IMR-90 (cell line): ENCODE results near the gene RNF144A. TPM values are rescaled to one million over a fixed set of nuclear protein-coding genes. Genes with fewer than 3 reads are reported as not detected.

Experiments used
- ATAC-seq: fragments of 200-7000 bp; cut with Tn5 transposase; 2 replicates; pipeline ENCODE4 v1.9.1; 2020; ENCODE audit warnings: low read depth, mild to moderate bottlenecking, moderate library complexity
- BruUV-seq: library from RNA; stranded (reverse); fragments of 400-500 nt; replicated peaks from 2 replicates; lab custom pipeline; 2021; lab: Mats Ljungman, UMichigan
- CTCF ChIA-PET: fragments of 300-600 bp; formaldehyde crosslinking; extraction: SDS; loops from one replicate; lab custom pipeline; 2021; ENCODE audit warnings: antibody characterized with exemption; lab: Yijun Ruan, JAX
- POLR2A ChIA-PET: fragments of 300-600 bp; sonication (Branson Sonifier 250); formaldehyde crosslinking; loops from one replicate; lab custom pipeline; 2022; ENCODE audit warnings: antibody characterized with exemption; ENCODE audit not compliant: unreplicated experiment; lab: Charles Lee
- DNase-seq: peaks from one replicate; pipeline ENCODE4 v3.0.0; 2013
- H2AFZ ChIP-seq: replicated peaks from 2 replicates; pipeline ENCODE3; 2013; ENCODE audit warnings: low read length, mild to moderate bottlenecking; ENCODE audit not compliant: poor library complexity
- H2AK5ac ChIP-seq: 2 replicates; pipeline ENCODE4 v1.6.1; 2013; ENCODE audit warnings: low read depth, low read length, inconsistent platforms
- H2AK9ac ChIP-seq: replicated peaks from 2 replicates; pipeline ENCODE3; 2013; ENCODE audit warnings: mild to moderate bottlenecking, low read depth, low read length, moderate library complexity; ENCODE audit not compliant: poor library complexity
- H2BK120ac ChIP-seq: 2 replicates; pipeline ENCODE4 v1.6.1; 2013; ENCODE audit warnings: low read depth, low read length, inconsistent platforms
- H2BK15ac ChIP-seq: 3 replicates; pipeline ENCODE4 v1.6.1; 2013; ENCODE audit warnings: low read depth, low read length, inconsistent platforms
- H2BK20ac ChIP-seq: 2 replicates; pipeline ENCODE4 v1.6.1; 2013; ENCODE audit warnings: low read depth, mild to moderate bottlenecking, inconsistent platforms, low read length, moderate library complexity
- H2BK5ac ChIP-seq: 2 replicates; pipeline ENCODE4 v1.6.1; 2013; ENCODE audit warnings: mild to moderate bottlenecking, low read depth, low read length, inconsistent platforms; ENCODE audit not compliant: poor library complexity, severe bottlenecking
- H3K14ac ChIP-seq: replicated peaks from 2 replicates; pipeline ENCODE4 v1.6.1; 2013; ENCODE audit warnings: low read depth, low read length, inconsistent platforms
- H3K18ac ChIP-seq: 2 replicates; pipeline ENCODE4 v1.6.1; 2013; ENCODE audit warnings: low read depth, low read length, control low read depth
- H3K23ac ChIP-seq: 2 replicates; pipeline ENCODE4 v1.6.1; 2013; ENCODE audit warnings: low read depth, low read length, inconsistent platforms
- H3K27ac ChIP-seq: 2 replicates; pipeline ENCODE4 v1.5.1; 2013; ENCODE audit warnings: mild to moderate bottlenecking, control low read depth, low read length; ENCODE audit not compliant: insufficient read depth
- H3K27me3 ChIP-seq: 2 replicates; pipeline ENCODE4 v1.6.1; 2013; ENCODE audit warnings: low read length; ENCODE audit not compliant: control insufficient read depth, insufficient read depth
- H3K36me3 ChIP-seq: 2 replicates; pipeline ENCODE4 v1.6.1; 2013; ENCODE audit warnings: low read length, mixed read lengths; ENCODE audit not compliant: control insufficient read depth, insufficient read depth
- H3K4ac ChIP-seq: 2 replicates; pipeline ENCODE4 v1.6.1; 2013; ENCODE audit warnings: low read depth, low read length, inconsistent platforms
- H3K4me1 ChIP-seq: 2 replicates; pipeline ENCODE4 v1.6.1; 2013; ENCODE audit warnings: low read length, mixed read lengths; ENCODE audit not compliant: control insufficient read depth, insufficient read depth
- H3K4me2 ChIP-seq: 2 replicates; pipeline ENCODE4 v1.6.1; 2013; ENCODE audit warnings: low read depth, mild to moderate bottlenecking, control low read depth, low read length, moderate library complexity
- H3K4me3 ChIP-seq: 2 replicates; pipeline ENCODE4 v1.5.1; 2013; ENCODE audit warnings: low read depth, mild to moderate bottlenecking, control low read depth, low read length, moderate library complexity; ENCODE audit not compliant: insufficient read depth
- H3K56ac ChIP-seq: 2 replicates; pipeline ENCODE4 v1.6.1; 2013; ENCODE audit warnings: low read length, inconsistent platforms; ENCODE audit not compliant: insufficient read depth; ENCODE audit errors: extremely low read depth
- H3K79me1 ChIP-seq, 2 experiments: 2 replicates each; pipeline ENCODE4 v1.6.1; 2013; ENCODE audit warnings: low read length in 2 of 2, inconsistent platforms in 1 of 2, low read depth in 1 of 2
- H3K9ac ChIP-seq: 2 replicates; pipeline ENCODE4 v1.6.1; 2013; ENCODE audit warnings: low read depth, low read length, control low read depth
- H3K9me1 ChIP-seq: 2 replicates; pipeline ENCODE4 v1.6.1; 2013; ENCODE audit warnings: low read length, inconsistent platforms; ENCODE audit not compliant: insufficient read depth
- H3K9me3 ChIP-seq: 2 replicates; pipeline ENCODE4 v1.6.1; 2013; ENCODE audit warnings: low read length; ENCODE audit not compliant: control insufficient read depth, insufficient read depth
- H4K20me1 ChIP-seq: 2 replicates; pipeline ENCODE4 v1.6.1; 2013; ENCODE audit warnings: low read length, inconsistent platforms; ENCODE audit not compliant: insufficient read depth
- H4K5ac ChIP-seq: 2 replicates; pipeline ENCODE4 v1.6.1; 2013; ENCODE audit warnings: mild to moderate bottlenecking, low read depth, low read length, control low read depth
- H4K8ac ChIP-seq, 2 experiments: 2 replicates each; pipeline ENCODE4 v1.6.1; 2013; ENCODE audit warnings: low read depth in 2 of 2, low read length in 2 of 2, control low read depth in 1 of 2, inconsistent platforms in 1 of 2
- H4K91ac ChIP-seq: 2 replicates; pipeline ENCODE4 v1.6.1; 2013; ENCODE audit warnings: low read depth, low read length, inconsistent platforms; ENCODE audit not compliant: insufficient read depth
- BHLHE40 ChIP-seq: fragments of 150-350 bp; IDR thresholded peaks from 2 replicates; pipeline ENCODE4 v1.6.1; 2016; ENCODE audit warnings: mild to moderate bottlenecking, low read depth, low read length
- CEBPB ChIP-seq: IDR thresholded peaks from 2 replicates; pipeline ENCODE4 v1.6.1; 2012; ENCODE audit warnings: low read depth, low read length, improper control_type of control experiment
- CHD1 ChIP-seq: IDR thresholded peaks from 2 replicates; pipeline ENCODE4 v1.6.1; 2012; ENCODE audit warnings: low read depth, low read length, improper control_type of control experiment
- CTCF ChIP-seq: conservative IDR thresholded peaks from 2 replicates; pipeline ENCODE4 v1.5.1; 2012; ENCODE audit warnings: mild to moderate bottlenecking, low read depth, low read length, improper control_type of control experiment
- ELK1 ChIP-seq: fragments of 150-350 bp; IDR thresholded peaks from 2 replicates; pipeline ENCODE4 v1.6.1; 2016; ENCODE audit warnings: low read depth, mild to moderate bottlenecking, low read length, moderate library complexity, borderline replicate concordance
- FOS ChIP-seq: fragments of 150-350 bp; IDR thresholded peaks from 2 replicates; pipeline ENCODE4 v1.6.1; 2016; ENCODE audit warnings: low read depth, low read length
- MAFK ChIP-seq: IDR thresholded peaks from 2 replicates; pipeline ENCODE4 v1.6.1; 2012; ENCODE audit warnings: low read depth, low read length, improper control_type of control experiment
- MAZ ChIP-seq: IDR thresholded peaks from 2 replicates; pipeline ENCODE4 v1.6.1; 2012; ENCODE audit warnings: low read depth, mild to moderate bottlenecking, low read length, improper control_type of control experiment, moderate library complexity, borderline replicate concordance
- MXI1 ChIP-seq: IDR thresholded peaks from 2 replicates; pipeline ENCODE4 v1.6.1; 2012; ENCODE audit warnings: low read depth, mild to moderate bottlenecking, low read length, moderate library complexity, borderline replicate concordance
- NFE2L2 ChIP-seq: fragments of 150-350 bp; IDR thresholded peaks from 2 replicates; pipeline ENCODE4 v1.6.1; 2016; ENCODE audit warnings: low read depth, mild to moderate bottlenecking, low read length
- POLR2A ChIP-seq: IDR thresholded peaks from 2 replicates; pipeline ENCODE4 v1.6.1; 2012; ENCODE audit warnings: mild to moderate bottlenecking, low read depth, low read length
- RAD21 ChIP-seq: IDR thresholded peaks from 2 replicates; pipeline ENCODE4 v1.6.1; 2012; ENCODE audit warnings: low read length, improper control_type of control experiment
- RCOR1 ChIP-seq: IDR thresholded peaks from 2 replicates; pipeline ENCODE4 v1.6.1; 2012; ENCODE audit warnings: mild to moderate bottlenecking, low read length, improper control_type of control experiment; ENCODE audit not compliant: insufficient replicate concordance
- RFX5 ChIP-seq: IDR thresholded peaks from 2 replicates; pipeline ENCODE4 v1.8.0; 2012; ENCODE audit warnings: low read depth, mild to moderate bottlenecking, low read length, moderate library complexity
- SMC3 ChIP-seq: fragments of 150-350 bp; IDR thresholded peaks from 2 replicates; pipeline ENCODE4 v1.6.1; 2016; ENCODE audit warnings: low read depth, mild to moderate bottlenecking, antibody characterized with exemption, low read length, moderate library complexity
- USF2 ChIP-seq: fragments of 150-350 bp; IDR thresholded peaks from 2 replicates; pipeline ENCODE4 v1.6.1; 2017; ENCODE audit warnings: mild to moderate bottlenecking, antibody characterized with exemption, low read length, low read depth
- WGBS, 2 experiments: methylation state at CpG; one replicate each; pipeline versions ENCODE4 v1.1.5 to v1.1.7; 2013; ENCODE audit warnings: missing lambda C conversion rate in 2 of 2; ENCODE audit not compliant: insufficient read length in 1 of 2; ENCODE audit errors: extremely low coverage in 2 of 2; 5-methylcytosine and 5-hydroxymethylcytosine counted together
- dilution Hi-C: fragments of 300-500 bp; cut with HindIII; formaldehyde crosslinking; loops from one replicate; pipeline ENCODE4 v1.14.3; 2018; ENCODE audit warnings: low sequenced_read_pairs; ENCODE audit not compliant: unreplicated experiment
- in situ Hi-C: fragments of 300-500 bp; cut with MboI; formaldehyde crosslinking; loops from 3 replicates; pipeline ENCODE4 v1.14.3; 2019; ENCODE audit warnings: low sequenced_read_pairs, inconsistent platforms, mixed read lengths
- intact Hi-C: fragments of 100-400 bp; cut with micrococcal nuclease; formaldehyde crosslinking; loops from 2 replicates; pipeline ENCODE4 v1.10.0; 2022
- polyA plus RNA-seq, 3 experiments: library from polyadenylated mRNA; depleted of rRNA; stranded (reverse); fragments of >200 nt; gene quantifications; 2 replicates each; pipeline ENCODE4 v1.2.3, GENCODE V29; 2012; ENCODE audit warnings: low replicate concordance in 1 of 3
- total RNA-seq: library from RNA; depleted of rRNA; stranded (reverse); fragments of >200 nt; gene quantifications from 2 replicates; pipeline ENCODE4 v1.2.3, GENCODE V29; 2012

RNF144A gene
- total and polyA plus RNA-seq, 2 of the 4 experiments (the other 2 are of a cell fraction): 0.18 to 0.26 TPM

GRCh38 chr2:7007488-7007845 lies 90.3 kb downstream of the RNF144A start:
- H3K27ac ChIP-seq: no peak overlapping the region
- no peak overlapping the region for H2BK120ac ChIP-seq
- H3K18ac ChIP-seq: no peak overlapping the region
- no peak overlapping the region for H4K91ac ChIP-seq
- H3K9ac ChIP-seq: no peak overlapping the region
- dilution Hi-C loops: no loop called here
- no peaks in the 10 kb centered on the region for H3K4me1 ChIP-seq
- no peaks in the 10 kb centered on the region for H3K36me3 ChIP-seq
- DNase-seq (no peak), ATAC-seq (no peak)
- no peaks in the 10 kb centered on the region for H3K27me3 ChIP-seq
- no peaks in the 10 kb centered on the region for H3K79me1 ChIP-seq
- H3K4me2 ChIP-seq: no peak overlapping the region
- H2BK15ac ChIP-seq: no peak overlapping the region
- TF ChIP-seq NFE2L2 (no peak), RAD21 (no peak), CTCF (no peak), MXI1 (no peak), MAFK (no peak), RFX5 (no peak), CEBPB (no peak), BHLHE40 (no peak), POLR2A (no peak), RCOR1 (no peak), USF2 (no peak), FOS (no peak), CHD1 (no peak), SMC3 (no peak), MAZ (no peak), ELK1 (no peak)
- no peak overlapping the region for H4K5ac ChIP-seq
- H3K4ac ChIP-seq: no peak overlapping the region
- no peak overlapping the region for H2BK20ac ChIP-seq
- no peak overlapping the region for H4K8ac ChIP-seq
- no peaks in the 10 kb centered on the region for H3K9me1 ChIP-seq
- no peak overlapping the region for H3K23ac ChIP-seq
- no peak overlapping the region for H3K14ac ChIP-seq
- H4K20me1 ChIP-seq: no peaks in the 10 kb centered on the region
- no peak overlapping the region for H3K56ac ChIP-seq
- in situ Hi-C loops: no loop called here
- 100% methylated on average over 1 of the region's 9 CpGs; no CpG with 5 or more reads in 1 of the 2 experiments for WGBS, 2 experiments
- intact Hi-C loops: no loop called here
- no peak overlapping the region for H2AK5ac ChIP-seq
- no peak overlapping the region for H2BK5ac ChIP-seq
- no peaks in the 10 kb centered on the region for H3K9me3 ChIP-seq
- CTCF ChIA-PET: no interaction called here
- H2AFZ ChIP-seq: no peak overlapping the region
- H2AK9ac ChIP-seq: no peak overlapping the region
- H3K4me3 ChIP-seq: no peak overlapping the region
- no TSS peak for BruUV-seq
- POLR2A ChIA-PET: no interaction called here
